HG03378 (cell line): ENCODE measurements around the gene POLG.
"Not testable (repeated sequence)": the region's sequence is repeated elsewhere in the genome, so short reads cannot be mapped to it uniquely, and the experiment has no call there.

Experiments used
- ATAC-seq: cut with Tn5 transposase; IDR thresholded peaks from one replicate; pipeline ENCODE4 v1.9.1; 2021; ENCODE audit warnings: mild to moderate bottlenecking, moderate library complexity; ENCODE audit not compliant: unreplicated experiment

POLG gene

DNA sequence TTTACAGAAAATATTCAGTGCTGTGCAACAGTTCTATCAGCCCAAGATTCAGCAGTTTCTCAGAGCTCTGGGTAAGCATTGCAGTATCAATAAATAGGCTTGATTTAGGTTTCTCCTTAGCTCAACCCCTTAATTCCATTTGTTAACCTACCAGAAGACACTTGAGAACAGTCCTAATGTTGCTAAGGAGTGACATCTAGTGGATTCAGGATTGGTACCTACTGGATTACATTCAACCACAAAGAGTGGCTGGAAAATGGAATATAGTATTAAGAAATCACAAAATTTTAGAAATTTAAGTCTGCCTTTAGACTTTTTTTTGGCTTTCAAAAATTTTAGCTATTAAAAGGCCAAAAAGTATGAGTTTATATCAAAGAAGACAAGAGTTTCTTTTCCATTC, 34.7 kb downstream of the POLG start:
- no peak for ATAC-seq

DNA sequence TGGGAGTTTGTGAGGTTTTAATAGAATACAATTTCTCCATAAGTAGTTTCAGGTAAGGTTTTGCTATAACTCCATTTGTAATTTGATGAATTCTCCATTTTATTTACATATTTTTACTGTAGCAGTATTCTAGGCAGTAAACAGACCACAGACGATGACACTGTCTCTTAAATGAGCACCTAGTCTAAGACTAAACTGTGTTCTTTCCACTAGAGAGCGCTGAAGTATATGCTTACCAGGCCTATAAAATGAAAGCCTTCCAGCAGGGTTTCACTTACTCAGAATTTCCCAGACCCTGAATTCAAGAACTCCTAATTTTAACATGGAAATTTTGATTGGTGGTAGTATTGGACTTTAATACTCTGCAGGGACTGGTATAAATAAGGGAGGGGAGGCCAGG, 41.6 kb downstream of the POLG start:
- ATAC-seq, result no peak

DNA sequence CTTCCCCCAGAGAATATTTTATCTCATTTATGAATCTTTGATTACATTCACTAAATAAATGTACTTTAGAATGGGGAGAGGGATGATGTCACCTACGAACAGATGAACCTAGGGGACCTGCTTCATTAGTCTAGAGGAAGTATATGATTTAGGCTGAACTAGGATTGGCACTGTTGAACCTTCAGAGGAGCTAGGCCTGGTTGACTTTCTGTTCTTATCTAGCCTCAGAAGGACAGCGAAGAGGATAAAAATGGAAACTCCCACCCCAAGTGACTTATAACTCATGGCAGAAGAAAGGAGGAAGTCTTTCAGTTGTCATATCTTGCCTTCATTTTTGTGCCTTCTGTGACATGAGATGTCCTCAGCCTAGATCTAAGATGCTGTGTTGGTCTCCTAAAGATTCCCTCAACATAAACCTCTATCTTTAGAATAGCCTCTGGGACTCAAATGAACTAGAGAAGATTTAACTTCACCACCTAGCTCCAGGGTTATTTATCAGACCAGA, 42.6 kb downstream of the POLG start:
- ATAC-seq, result no peak

DNA sequence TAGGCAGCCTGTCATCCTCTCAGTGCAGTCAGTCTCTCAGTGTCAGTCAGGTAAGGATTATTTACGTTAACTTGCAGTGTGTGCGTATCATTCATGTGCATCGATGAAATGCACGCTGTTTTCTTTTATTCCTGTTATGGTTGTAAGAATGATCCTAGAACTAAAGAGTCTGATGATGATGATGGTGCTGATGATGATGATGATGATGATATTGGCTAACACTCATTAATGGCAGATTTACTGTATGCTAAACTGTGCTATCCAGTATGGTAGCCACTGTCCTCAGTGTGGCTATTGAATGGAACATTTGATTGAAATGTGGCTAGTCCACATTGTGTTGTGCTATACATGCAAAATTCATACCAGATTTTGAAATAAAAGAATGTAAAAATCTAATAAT, 51.4 kb downstream of the POLG start:
- ATAC-seq, result no peak

DNA sequence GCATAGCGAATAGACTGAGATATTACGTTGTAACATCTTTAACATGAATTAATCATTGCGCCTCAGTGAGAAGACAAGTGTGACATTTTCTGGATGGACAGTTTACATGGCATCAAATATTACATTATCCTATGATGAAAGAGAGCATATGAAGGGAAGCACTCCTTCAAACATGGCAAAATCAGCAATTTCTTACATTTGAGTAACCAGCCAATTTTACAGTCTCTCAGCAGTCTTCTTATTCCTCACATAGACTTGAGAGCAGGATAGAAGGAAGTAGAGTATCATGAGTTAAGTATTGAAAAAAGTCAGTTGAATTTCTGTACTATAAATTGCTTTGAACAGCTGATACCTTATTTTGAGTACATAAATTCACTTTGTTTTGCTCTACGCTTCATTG, 52.0 kb downstream of the POLG start:
- no peak for ATAC-seq

DNA sequence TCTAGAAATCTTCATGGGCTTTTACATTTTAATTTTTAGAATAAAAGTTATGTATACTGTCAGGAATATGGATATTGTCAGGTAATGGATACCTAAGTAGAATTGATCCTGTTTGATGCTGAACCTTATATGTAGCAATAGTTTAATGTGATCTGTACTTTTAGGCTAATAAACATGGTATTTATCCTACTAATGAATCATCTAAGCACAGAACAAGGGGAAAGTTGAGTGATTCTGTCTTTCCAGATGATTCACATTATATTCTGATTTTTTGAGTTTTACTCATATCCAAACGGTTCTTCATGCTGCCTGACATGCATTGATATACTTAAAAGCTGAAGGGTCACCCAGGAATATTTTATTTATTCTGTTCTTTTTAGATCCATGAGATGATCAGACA, 56.3 kb downstream of the POLG start:
- ATAC-seq, result no peak

DNA sequence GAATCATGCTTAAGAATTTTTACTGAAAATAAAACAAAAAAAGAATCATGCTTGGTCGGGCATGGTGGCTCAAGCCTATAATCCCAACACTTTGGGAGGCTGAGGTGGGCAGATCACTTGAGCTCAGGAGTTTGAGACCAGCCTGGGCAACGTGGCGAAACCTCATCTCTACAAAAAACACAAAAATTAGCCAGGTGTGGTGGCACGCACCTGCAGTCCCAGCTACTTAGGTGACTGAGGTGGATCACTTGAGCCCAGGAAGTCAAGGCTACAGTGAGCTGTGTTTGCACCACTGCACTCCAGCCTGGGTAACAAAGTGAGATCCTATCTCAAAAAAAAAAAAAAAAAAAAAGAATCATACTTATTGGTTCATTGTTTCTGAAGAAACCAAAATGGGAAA, 57.3 kb downstream of the POLG start:
- not testable (repeated sequence) for ATAC-seq
